ENCODE data around the gene GPR15LG.

DNA sequence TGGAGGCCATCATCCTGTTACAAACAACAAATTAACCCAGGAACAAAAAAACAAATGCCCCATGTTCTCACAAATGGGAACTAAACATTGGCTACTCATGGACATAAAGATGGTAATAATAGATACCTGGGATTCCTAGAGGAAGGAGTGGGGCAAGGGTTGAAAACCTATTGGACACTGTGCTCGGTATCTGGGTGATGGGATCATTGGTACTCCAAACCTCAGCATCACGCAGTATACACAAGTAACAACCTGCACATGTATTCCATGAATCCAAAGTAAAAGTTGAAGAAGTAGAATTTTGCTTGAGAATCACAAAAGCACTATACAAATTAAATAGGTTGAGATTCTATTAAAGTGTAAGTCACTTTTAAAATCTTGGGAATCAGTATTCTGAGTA is 17.6 kb upstream of the GPR15LG start:
- TF ChIP-seq, protein P1, sequence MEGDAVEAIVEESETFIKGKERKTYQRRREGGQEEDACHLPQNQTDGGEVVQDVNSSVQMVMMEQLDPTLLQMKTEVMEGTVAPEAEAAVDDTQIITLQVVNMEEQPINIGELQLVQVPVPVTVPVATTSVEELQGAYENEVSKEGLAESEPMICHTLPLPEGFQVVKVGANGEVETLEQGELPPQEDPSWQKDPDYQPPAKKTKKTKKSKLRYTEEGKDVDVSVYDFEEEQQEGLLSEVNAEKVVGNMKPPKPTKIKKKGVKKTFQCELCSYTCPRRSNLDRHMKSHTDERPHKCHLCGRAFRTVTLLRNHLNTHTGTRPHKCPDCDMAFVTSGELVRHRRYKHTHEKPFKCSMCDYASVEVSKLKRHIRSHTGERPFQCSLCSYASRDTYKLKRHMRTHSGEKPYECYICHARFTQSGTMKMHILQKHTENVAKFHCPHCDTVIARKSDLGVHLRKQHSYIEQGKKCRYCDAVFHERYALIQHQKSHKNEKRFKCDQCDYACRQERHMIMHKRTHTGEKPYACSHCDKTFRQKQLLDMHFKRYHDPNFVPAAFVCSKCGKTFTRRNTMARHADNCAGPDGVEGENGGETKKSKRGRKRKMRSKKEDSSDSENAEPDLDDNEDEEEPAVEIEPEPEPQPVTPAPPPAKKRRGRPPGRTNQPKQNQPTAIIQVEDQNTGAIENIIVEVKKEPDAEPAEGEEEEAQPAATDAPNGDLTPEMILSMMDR (IDR thresholded peaks at IDR 0.05), result no peak
- TF ChIP-seq POLR2A (IDR thresholded peaks at IDR 0.05), result no peak
